PC-3 (cell line): ENCODE data around the gene H2BK1.

Source experiments
- EZH2 ChIP-seq: fragments of 300-600 bp; sonication (generic); IDR thresholded peaks from one replicate; pipeline ENCODE4 v1.6.1; 2017; ENCODE audit warnings: antibody characterized with exemption, mild to moderate bottlenecking, low read length; ENCODE audit not compliant: unreplicated experiment
- TF ChIP-seq, protein P1 (sequence below): fragments of 300-600 bp; sonication (generic); conservative IDR thresholded peaks from 2 replicates; pipeline ENCODE4 v1.5.1; 2017; ENCODE audit warnings: antibody characterized with exemption, low read depth, mild to moderate bottlenecking, low read length

DNA sequence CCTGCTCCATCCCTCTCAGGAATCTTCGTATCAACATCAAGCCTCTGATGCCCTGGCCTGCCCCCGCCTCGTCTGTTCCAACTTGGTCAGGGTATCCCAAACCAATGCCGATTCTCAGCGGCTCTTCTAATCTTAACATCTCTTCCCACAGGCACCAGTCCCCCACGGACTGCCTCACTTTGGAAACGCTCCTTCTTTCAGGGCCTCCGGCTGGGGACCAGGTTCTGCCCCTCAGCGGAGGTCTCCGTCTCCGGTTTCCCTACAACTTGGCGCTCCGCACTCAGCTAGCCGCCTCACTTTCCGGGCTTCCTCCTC lies 16.2 kb upstream of the H2BK1 start:
- TF ChIP-seq, protein P1, sequence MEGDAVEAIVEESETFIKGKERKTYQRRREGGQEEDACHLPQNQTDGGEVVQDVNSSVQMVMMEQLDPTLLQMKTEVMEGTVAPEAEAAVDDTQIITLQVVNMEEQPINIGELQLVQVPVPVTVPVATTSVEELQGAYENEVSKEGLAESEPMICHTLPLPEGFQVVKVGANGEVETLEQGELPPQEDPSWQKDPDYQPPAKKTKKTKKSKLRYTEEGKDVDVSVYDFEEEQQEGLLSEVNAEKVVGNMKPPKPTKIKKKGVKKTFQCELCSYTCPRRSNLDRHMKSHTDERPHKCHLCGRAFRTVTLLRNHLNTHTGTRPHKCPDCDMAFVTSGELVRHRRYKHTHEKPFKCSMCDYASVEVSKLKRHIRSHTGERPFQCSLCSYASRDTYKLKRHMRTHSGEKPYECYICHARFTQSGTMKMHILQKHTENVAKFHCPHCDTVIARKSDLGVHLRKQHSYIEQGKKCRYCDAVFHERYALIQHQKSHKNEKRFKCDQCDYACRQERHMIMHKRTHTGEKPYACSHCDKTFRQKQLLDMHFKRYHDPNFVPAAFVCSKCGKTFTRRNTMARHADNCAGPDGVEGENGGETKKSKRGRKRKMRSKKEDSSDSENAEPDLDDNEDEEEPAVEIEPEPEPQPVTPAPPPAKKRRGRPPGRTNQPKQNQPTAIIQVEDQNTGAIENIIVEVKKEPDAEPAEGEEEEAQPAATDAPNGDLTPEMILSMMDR, result no peak
- no peak for TF ChIP-seq EZH2
